Adrenal gland (tissue), 12 donors: ENCODE results near the gene PTPRC. TPM values are rescaled to one million over a fixed set of nuclear protein-coding genes. Genes with fewer than 3 reads are reported as not detected.

Source experiments
- DNase-seq, 7 donors: peaks; one replicate each; pipeline ENCODE4 v3.0.0-alpha.2; 2019 to 2020
- H3K27ac ChIP-seq, 5 donors: fragments of 200-600 bp; sonication (generic) in 4 of 5; 1 replicate in 3 of 5; 2 replicates in 2 of 5; pipeline versions ENCODE4 v1.5.1 to v1.8.0; 2016 to 2020; ENCODE audit warnings: mild to moderate bottlenecking in 1 of 5
- H3K27me3 ChIP-seq: fragments of 200-600 bp; 2 replicates; pipeline ENCODE4 v1.8.0; 2021
- H3K36me3 ChIP-seq, 2 donors: fragments of 200-600 bp; replicated peaks in 1 of 2; 1 replicate in 1 of 2; 2 replicates in 1 of 2; pipeline versions ENCODE4 v1.5.1 to v1.8.0; 2018 to 2022
- H3K4me1 ChIP-seq, 2 donors: fragments of 200-600 bp; replicated peaks in 1 of 2; 1 replicate in 1 of 2; 2 replicates in 1 of 2; pipeline versions ENCODE4 v1.5.1 to v1.8.0; 2018 to 2021
- H3K4me3 ChIP-seq, 4 donors: fragments of 200-600 bp; sonication (generic) in 3 of 4; one replicate each; pipeline ENCODE4 v1.5.1; 2016 to 2018
- H3K9me3 ChIP-seq, 3 donors: fragments of 200-600 bp; sonication (generic) in 1 of 3; replicated peaks in 1 of 3; 1 replicate in 2 of 3; 2 replicates in 1 of 3; pipeline versions ENCODE4 v1.5.1 to v1.8.0; 2016 to 2021
- POLR2A ChIP-seq, 2 donors: fragments of 450-650 bp; IDR thresholded peaks; one replicate each; pipeline ENCODE4 v1.6.1; 2017; ENCODE audit warnings: antibody characterized with exemption in 2 of 2, mild to moderate bottlenecking in 2 of 2, moderate library complexity in 1 of 2
- WGBS, 4 donors: extraction: QIAGEN DNeasy Blood & Tissue Kit in 2 of 4; methylation state at CpG; one replicate each; pipeline versions ENCODE4 v1.1.5 to v1.1.7; 2013 to 2017; 5-methylcytosine and 5-hydroxymethylcytosine counted together
- intact Hi-C, 2 donors: fragments of 100-400 bp; cut with DNase I; formaldehyde crosslinking; loops; one replicate each; pipeline versions ENCODE4 v1.14.1 to v1.15.0; 2022 to 2023
- polyA plus RNA-seq, 3 donors: library from polyadenylated mRNA; stranded (reverse); fragments of 200-250 nt in 2 of 3; fragments of 350-450 nt in 1 of 3; fragmentation: Illumina TruSeq in 1 of 3; extraction: RNeasy Lipid Tissue Mini Kit (QIAGEN cat#74804) in 1 of 3; gene quantifications; one replicate each; pipeline ENCODE4 v1.2.3, GENCODE V29; 2013 to 2014
- total RNA-seq, 9 donors: library from RNA; depleted of rRNA in 4 of 9; stranded (reverse); fragments of >200 nt in 4 of 9; fragments of 120-200 nt in 1 of 9; fragmentation: NEBNext Ultra II Directional in 1 of 9; extraction: Animal tissue kit (Norgen Biotek cat#: 25700) in 1 of 9; gene quantifications; one replicate each; pipeline versions ENCODE4 v1.1.0 to v1.2.4, GENCODE V29; 2013 to 2023
- TF ChIP-seq, protein P1 (sequence below), 6 experiments: fragments of 450-650 bp in 4 of 6; fragments of 200-600 bp in 2 of 6; sonication (generic) in 1 of 6; IDR thresholded peaks; 1 replicate in 5 of 6; 2 replicates in 1 of 6; pipeline versions ENCODE4 v1.5.1 to v1.8.0; 2016 to 2021; ENCODE audit warnings: antibody characterized with exemption in 6 of 6, mild to moderate bottlenecking in 2 of 6, moderate library complexity in 1 of 6
- donor health status: healthy with polysubstance abuse.
- donor health status: Bipolar disorder and iron deficiency.
- donor health status: DM: yes; HTN: yes; CAD: no.
- donor health status: DM: no; HTN: no; CAD: no.
- donor health status: DM: no; HTN: no; CAD: no.
- donor health status: DM: yes; HTN: yes; CAD: no.

PTPRC gene
- total and polyA plus RNA-seq, 12 donors, result 2.5 to 33.0 (median 15.2) TPM

DNA sequence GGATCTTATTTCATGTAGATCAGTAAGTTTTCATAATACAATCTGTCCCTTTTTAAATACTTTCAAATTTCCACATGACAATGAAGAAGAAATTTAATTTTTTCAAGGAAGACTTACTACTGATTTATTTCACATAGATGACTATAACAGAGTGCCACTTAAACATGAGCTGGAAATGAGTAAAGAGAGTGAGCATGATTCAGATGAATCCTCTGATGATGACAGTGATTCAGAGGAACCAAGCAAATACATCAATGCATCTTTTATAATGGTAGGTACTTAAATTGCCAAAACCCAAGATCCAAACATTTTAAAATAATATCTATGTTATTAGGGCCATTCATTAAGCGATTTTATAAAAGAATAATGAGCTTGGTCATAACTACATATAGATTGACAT lies 110.4 kb downstream of the PTPRC start:
- intact Hi-C loops, result no loop called here
- no peaks in the 10 kb centered on the region for H3K9me3 ChIP-seq
- H3K27me3 ChIP-seq, result no peaks in the 10 kb centered on the region
- H3K4me1 ChIP-seq, result no peaks in the 10 kb centered on the region
- no peaks in the 10 kb centered on the region for H3K36me3 ChIP-seq
- TF ChIP-seq POLR2A (IDR thresholded peaks at IDR 0.05), result no peak
- TF ChIP-seq, protein P1, sequence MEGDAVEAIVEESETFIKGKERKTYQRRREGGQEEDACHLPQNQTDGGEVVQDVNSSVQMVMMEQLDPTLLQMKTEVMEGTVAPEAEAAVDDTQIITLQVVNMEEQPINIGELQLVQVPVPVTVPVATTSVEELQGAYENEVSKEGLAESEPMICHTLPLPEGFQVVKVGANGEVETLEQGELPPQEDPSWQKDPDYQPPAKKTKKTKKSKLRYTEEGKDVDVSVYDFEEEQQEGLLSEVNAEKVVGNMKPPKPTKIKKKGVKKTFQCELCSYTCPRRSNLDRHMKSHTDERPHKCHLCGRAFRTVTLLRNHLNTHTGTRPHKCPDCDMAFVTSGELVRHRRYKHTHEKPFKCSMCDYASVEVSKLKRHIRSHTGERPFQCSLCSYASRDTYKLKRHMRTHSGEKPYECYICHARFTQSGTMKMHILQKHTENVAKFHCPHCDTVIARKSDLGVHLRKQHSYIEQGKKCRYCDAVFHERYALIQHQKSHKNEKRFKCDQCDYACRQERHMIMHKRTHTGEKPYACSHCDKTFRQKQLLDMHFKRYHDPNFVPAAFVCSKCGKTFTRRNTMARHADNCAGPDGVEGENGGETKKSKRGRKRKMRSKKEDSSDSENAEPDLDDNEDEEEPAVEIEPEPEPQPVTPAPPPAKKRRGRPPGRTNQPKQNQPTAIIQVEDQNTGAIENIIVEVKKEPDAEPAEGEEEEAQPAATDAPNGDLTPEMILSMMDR (IDR thresholded peaks at IDR 0.05), result no peak
- no peak overlapping the region for H3K27ac ChIP-seq
- no peak overlapping the region for H3K4me3 ChIP-seq
- DNase-seq, result no peak
- 62 to 73% (median 72%) methylated on average over 1 of the region's 1 CpG for WGBS, 4 donors

- Histone ChIP-seq H3K9me3 (no peaks in the 10 kb centered on the region), H3K27ac (no peak overlapping the region), H3K4me1 (no peaks in the 10 kb centered on the region), H3K27me3 (no peaks in the 10 kb centered on the region), H3K36me3 (no peaks in the 10 kb centered on the region), H3K4me3 (no peak overlapping the region)
- intact Hi-C loops, result loop anchor here in 1 of 2 donors (10.0 kb wide), 1 partner anchor 805 kb away; no protein-coding TSS in a partner anchor
- no peak for DNase-seq
- no peak for TF ChIP-seq POLR2A (IDR thresholded peaks at IDR 0.05)
- TF ChIP-seq, protein P1 (IDR thresholded peaks at IDR 0.05), result no peak
- 72 to 84% (median 80%) methylated on average over 3 of the region's 3 CpGs for WGBS, 4 donors
These were observed 111.2 kb downstream of the PTPRC start for GRCh38 chr1:198750081-198750480.

- intact Hi-C loops, result loop anchor here in 1 of 2 donors (10.0 kb wide), 1 partner anchor 803 kb away; no protein-coding TSS in a partner anchor
- Histone ChIP-seq H3K36me3 (no peaks in the 10 kb centered on the region), H3K4me3 (no peak overlapping the region), H3K9me3 (no peaks in the 10 kb centered on the region), H3K27me3 (no peaks in the 10 kb centered on the region), H3K27ac (no peak overlapping the region), H3K4me1 (no peaks in the 10 kb centered on the region)
- WGBS, 4 donors, result 52 to 58% (median 55%) methylated on average over 3 of the region's 3 CpGs
- no peak for TF ChIP-seq POLR2A (IDR thresholded peaks at IDR 0.05)
- TF ChIP-seq, protein P1 (IDR thresholded peaks at IDR 0.05), result no peak
- DNase-seq, result no peak
These were observed 112.9 kb downstream of the PTPRC start for GRCh38 chr1:198751741-198752140.

GRCh38 chr1:198754670-198755069 lies 115.8 kb downstream of the PTPRC start:
- Histone ChIP-seq H3K4me3 (no peak overlapping the region), H3K36me3 (no peaks in the 10 kb centered on the region), H3K27ac (no peak overlapping the region), H3K27me3 (no peaks in the 10 kb centered on the region), H3K9me3 (no peaks in the 10 kb centered on the region), H3K4me1 (no peaks in the 10 kb centered on the region)
- 54 to 85% (median 65%) methylated on average over 1 of the region's 1 CpG for WGBS, 4 donors
- intact Hi-C loops, result loop anchor here in 1 of 2 donors (10.0 kb wide), 1 partner anchor 800 kb away; no protein-coding TSS in a partner anchor
- no peak for DNase-seq
- TF ChIP-seq, protein P1 (IDR thresholded peaks at IDR 0.05), result no peak
- no peak for TF ChIP-seq POLR2A (IDR thresholded peaks at IDR 0.05)
